HG02852 (cell line): ENCODE data around the gene USP9Y.
"Not testable (repeated sequence)": the region's sequence is repeated elsewhere in the genome, so short reads cannot be mapped to it uniquely, and the experiment has no call there.

Experiments used
- ATAC-seq: cut with Tn5 transposase; IDR thresholded peaks from one replicate; pipeline ENCODE4 v1.9.1; 2021; ENCODE audit warnings: mild to moderate bottlenecking, moderate library complexity; ENCODE audit not compliant: unreplicated experiment

The USP9Y gene

GRCh38 chrY:12701181-12701695, at the start of gene USP9Y:
Gene USP9Y, plus strand, starts transcription at chrY:12701231. Its CDS starts 8,217 bp downstream, at chrY:12709448.
- no peak for ATAC-seq

- ATAC-seq = no peak
Measured at GRCh38 chrY:12651621-12652036, 49.4 kb upstream of the USP9Y start.

- no peak for ATAC-seq
Measured at GRCh38 chrY:12661745-12662681, 39.0 kb upstream of the USP9Y start.

- ATAC-seq = no peak
Measured at GRCh38 chrY:12662745-12663591, 38.1 kb upstream of the USP9Y start.

- ATAC-seq = not testable (repeated sequence)
Measured at GRCh38 chrY:12663845-12664244, 37.2 kb upstream of the USP9Y start.

GRCh38 chrY:12678111-12678510, 22.9 kb upstream of the USP9Y start:
- ATAC-seq = no peak

- ATAC-seq = no peak
Measured at GRCh38 chrY:12681535-12681934, 19.5 kb upstream of the USP9Y start.

- ATAC-seq = no peak
Measured at GRCh38 chrY:12688337-12688736, 12.7 kb upstream of the USP9Y start.

GRCh38 chrY:12700087-12700486, 944 bp upstream of the USP9Y start:
- no peak for ATAC-seq

GRCh38 chrY:12702174-12702573, 1.1 kb downstream of the USP9Y start:
- ATAC-seq = no peak

- ATAC-seq = no peak
Measured at GRCh38 chrY:12710460-12710859, 9.4 kb downstream of the USP9Y start.

- no peak for ATAC-seq
Measured at GRCh38 chrY:12715376-12715775, 14.3 kb downstream of the USP9Y start.

- ATAC-seq = no peak
Measured at GRCh38 chrY:12729746-12730145, 28.7 kb downstream of the USP9Y start.

GRCh38 chrY:12733625-12734024, 32.6 kb downstream of the USP9Y start:
- no peak for ATAC-seq

- no peak for ATAC-seq
Measured at GRCh38 chrY:12734051-12734450, 33.0 kb downstream of the USP9Y start.

- ATAC-seq = no peak
Measured at GRCh38 chrY:12741414-12741813, 40.4 kb downstream of the USP9Y start.

GRCh38 chrY:12742725-12743124, 41.7 kb downstream of the USP9Y start:
- ATAC-seq = no peak

GRCh38 chrY:12744091-12744490, 43.1 kb downstream of the USP9Y start:
- ATAC-seq = no peak

GRCh38 chrY:12749293-12749692, 48.3 kb downstream of the USP9Y start:
- no peak for ATAC-seq

GRCh38 chrY:12752856-12753255, 51.8 kb downstream of the USP9Y start:
- no peak for ATAC-seq

GRCh38 chrY:12756021-12756420, 55.0 kb downstream of the USP9Y start:
- no peak for ATAC-seq
